ENCODE data around the gene OSMR.
"Not testable (repeated sequence)": the region's sequence is repeated elsewhere in the genome, so short reads cannot be mapped to it uniquely, and the experiment has no call there.

OSMR gene

DNA sequence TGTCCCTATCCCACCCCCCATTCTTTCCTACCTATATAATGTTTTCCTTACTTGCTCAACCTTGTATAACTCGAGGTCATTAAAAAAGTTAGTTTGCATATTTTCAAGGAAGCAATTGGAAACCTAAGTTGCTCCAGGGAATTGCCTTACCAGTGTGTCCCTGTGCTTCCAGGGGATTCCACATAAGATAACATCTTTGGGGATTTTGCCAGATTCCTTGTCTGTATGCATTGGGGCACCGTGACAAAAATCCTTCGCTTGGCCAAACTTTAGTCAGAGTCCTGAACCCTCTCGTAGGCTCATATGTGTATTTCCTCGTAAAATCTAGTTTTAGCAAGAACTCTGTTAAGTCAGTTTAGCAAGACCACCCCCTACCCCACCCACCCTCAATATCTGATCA lies 14.7 kb upstream of the OSMR start:
- DNase-seq: no peak

GRCh38 chr5:38831909-38832308 lies 13.9 kb upstream of the OSMR start:
- no peak for DNase-seq

- no peak for DNase-seq
Observed at GRCh38 chr5:38832810-38833209, 13.0 kb upstream of the OSMR start.

DNA sequence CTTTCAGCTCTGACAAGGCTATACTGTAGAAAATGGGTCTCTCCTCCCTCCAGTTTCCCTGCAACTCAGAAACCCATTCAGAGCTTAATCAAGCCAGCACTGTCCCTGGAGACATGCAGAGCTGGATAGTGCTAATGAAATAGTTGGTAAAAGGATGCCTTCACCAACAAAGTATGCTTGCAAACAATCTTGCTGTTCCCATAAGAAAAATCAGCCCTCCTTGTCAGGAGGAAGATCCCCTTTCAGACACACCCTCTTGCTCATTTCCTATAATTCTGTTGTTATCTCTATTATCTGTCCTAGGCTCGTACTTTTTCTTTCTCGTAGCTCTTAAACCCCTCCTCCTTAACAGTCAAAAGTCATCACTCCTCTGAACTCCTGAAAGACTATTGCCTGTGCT lies 9.9 kb upstream of the OSMR start:
- no peak for DNase-seq

- DNase-seq: no peak
Observed at GRCh38 chr5:38837416-38837815, 8.4 kb upstream of the OSMR start.

GRCh38 chr5:38837932-38838331 lies 7.9 kb upstream of the OSMR start:
- DNase-seq: no peak

- DNase-seq: no peak
Observed at GRCh38 chr5:38843665-38844064, 2.1 kb upstream of the OSMR start.

GRCh38 chr5:38846379-38847011 lies 683 bp downstream of the OSMR start:
- DNase-seq: no peak

DNA sequence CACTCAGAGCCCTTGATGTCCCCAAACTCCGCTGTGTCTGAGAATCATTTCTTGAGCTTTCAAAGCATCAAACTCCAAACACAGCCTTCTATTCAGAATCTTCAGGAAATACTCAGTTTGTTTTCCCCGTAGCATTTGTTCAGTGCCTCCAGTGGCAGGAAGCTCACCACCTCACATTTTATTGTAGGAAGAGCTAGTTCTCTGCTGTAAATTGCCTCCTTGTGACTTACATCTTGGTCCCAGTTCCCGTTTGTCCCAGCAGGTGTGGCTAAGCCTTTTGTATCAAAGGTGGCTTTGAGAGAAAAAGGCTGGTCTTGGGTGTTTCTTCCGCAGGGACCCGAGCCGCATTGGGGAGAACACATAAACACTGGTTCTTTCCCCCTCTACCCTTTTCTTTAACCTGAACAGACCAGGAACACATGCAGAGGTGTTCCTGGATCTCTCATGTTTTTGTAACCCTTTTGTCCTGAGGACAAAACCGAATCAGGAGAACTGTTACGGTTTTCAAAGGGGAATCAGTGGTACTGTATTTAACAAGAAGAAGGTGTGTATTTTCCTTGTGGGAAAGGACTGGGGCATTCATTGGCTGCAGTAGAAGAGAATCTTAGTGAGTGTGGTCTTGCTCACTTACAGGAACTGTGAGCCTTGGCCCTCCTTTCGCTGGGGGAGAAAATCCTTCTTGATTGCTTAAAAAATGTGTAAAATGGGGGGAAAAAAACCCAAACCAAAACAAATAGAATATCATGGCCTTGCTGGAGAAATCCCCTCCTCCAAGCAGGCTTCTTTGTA lies 1.9 kb downstream of the OSMR start:
- DNase-seq: no peak

DNA sequence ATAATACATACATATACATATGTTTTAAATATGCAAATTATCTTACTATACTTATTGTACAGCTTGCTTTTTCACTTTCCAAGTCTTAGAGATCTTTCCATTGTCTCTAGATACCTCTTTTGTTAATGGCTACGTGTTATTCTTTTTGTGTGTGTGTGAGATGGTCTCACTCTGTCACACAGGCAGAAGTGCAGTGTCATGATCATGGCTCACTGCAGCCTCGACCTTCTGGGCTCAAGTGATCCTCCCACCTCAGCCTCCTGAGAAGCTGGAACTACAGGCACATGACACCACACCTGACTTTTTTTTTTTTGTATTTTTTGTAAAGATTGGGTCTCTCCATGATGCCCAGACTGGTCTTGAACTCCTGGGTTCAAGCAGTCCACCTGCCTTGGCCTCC lies 2.8 kb downstream of the OSMR start:
- no peak for DNase-seq

GRCh38 chr5:38851640-38852039 lies 5.8 kb downstream of the OSMR start:
- DNase-seq: not testable (repeated sequence)

DNA sequence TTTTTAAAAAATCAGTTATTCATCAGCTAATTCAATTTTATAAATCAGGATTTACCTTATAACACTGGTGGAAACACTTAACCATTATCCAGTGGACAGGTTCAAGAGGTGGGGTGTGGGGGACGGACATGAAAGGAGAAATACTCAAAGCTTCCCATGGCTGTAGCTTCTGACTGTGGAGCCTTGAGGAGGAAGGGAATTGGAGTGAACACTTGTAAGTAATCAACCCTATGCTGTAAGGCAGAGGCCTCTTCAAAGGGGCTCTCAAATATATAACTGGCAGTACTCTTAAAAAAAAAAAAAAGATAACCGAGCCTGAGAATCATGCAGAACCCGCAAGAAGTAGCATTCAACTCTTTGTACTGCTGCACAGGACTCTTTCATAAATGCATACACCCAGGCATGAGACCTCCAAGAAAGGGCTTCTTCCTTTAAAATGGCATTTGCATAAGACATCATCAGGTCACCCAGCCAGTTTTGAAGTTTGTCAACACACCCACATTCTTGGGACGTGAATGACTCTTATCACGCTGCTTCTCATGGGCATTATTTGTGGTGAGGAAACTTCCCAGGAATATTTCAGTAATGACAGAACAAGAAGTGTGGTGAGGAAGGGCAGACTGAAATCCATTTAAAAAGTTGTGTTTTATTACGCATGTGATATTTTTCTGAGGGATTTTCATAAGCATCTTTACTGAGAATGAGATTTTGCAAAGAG lies 8.1 kb downstream of the OSMR start:
- no peak for DNase-seq

DNA sequence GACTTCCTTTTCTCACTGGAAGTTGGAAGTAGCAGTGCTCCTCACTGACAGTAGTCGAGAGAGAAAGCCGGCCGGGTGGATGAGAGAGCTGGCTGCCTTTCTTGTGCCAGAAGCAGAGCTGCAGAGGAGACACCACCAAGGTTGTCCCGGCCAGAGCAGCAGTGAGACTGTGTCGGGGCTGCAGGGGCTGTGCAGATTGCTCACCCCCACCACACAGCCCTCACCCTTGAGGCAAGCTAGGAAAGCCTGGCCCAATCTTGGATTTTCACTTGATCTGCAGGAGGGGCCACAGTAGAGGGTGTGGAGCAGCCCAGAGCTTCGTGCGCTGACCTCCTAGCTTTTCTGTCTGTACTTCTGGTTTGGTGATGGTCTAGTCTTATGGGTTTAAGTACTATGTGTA lies 9.1 kb downstream of the OSMR start:
- DNase-seq: no peak

GRCh38 chr5:38856660-38857059 lies 10.8 kb downstream of the OSMR start:
- DNase-seq: no peak

DNA sequence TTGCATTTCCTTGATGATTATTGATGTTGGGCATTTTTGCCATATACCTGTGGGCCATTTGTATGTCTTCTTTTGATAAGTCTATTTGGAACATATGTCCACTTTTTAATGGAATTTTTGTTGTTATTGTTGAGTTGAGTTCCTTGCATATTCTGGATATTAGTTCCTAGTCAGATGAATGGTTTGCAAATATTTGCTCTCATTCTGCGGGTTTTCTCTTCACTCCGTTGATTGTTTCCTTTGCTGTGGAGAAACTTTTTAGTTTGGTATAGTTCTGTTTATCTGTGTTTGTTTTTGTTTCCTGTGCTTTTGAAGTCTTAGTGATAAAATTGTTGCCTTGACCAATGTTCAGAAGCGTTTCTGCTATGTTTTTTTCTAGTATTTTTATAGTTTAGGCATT lies 13.0 kb downstream of the OSMR start:
- DNase-seq: no peak

GRCh38 chr5:38861986-38862770 lies 16.4 kb downstream of the OSMR start:
- DNase-seq: not testable (repeated sequence)

- DNase-seq: no peak
Observed at GRCh38 chr5:38866362-38867031, 20.7 kb downstream of the OSMR start.

DNA sequence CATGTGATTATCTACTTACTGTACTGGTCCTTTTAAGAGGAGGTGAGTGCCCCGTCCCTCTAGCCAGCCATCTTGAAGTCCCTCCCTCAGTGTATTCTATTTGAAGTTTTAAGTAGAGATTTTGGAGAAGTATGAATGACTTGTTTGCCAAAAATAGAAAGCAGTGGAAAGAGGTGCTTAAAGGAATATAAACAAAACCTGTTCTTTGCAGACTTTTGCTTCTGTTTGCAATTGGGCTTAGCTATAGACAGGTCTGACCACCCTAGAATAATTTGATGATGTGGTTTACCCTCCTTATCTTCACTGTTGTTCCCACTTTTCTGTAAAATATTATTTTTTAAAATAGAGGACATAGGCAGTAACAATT lies 21.2 kb downstream of the OSMR start:
- DNase-seq: no peak

DNA sequence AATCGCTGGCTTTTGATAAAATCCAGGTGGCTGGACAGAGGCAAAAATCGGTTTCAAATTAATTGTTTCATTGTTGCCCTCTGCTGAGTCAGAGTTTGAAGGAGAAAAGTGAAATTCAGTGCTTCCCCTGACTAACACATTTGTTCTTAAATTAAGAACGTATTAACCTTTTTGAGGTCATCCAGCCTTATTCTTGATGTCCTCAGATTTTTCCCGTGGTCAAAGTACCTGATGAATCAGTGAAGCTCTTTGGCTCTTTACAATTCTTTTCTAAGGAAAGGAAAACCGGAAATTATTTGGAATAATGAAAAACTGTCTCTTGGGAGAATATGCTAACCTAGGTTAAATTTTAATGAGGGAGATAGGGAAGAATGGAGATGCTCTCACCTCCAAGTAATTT lies 21.6 kb downstream of the OSMR start:
- DNase-seq: no peak

DNA sequence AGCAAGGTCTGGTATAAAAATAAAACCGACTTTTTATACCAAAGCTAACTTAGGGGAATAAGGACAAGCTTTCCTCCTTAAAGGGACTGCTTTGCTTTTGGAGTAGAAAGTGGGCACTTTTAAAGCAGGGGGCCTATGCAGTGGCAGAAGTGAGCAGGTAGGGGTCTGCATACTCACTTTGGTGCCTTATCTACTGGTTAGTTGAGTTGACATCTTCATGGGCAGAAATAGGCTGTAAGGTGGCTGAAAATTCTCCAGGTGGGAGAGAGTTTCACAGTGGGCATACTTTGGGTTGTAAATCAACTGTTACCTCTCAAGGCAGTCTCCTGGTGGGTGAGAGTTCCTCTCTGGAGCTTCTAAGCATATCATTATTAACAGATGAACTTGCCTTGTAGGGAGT lies 24.8 kb downstream of the OSMR start:
- DNase-seq: no peak

DNA sequence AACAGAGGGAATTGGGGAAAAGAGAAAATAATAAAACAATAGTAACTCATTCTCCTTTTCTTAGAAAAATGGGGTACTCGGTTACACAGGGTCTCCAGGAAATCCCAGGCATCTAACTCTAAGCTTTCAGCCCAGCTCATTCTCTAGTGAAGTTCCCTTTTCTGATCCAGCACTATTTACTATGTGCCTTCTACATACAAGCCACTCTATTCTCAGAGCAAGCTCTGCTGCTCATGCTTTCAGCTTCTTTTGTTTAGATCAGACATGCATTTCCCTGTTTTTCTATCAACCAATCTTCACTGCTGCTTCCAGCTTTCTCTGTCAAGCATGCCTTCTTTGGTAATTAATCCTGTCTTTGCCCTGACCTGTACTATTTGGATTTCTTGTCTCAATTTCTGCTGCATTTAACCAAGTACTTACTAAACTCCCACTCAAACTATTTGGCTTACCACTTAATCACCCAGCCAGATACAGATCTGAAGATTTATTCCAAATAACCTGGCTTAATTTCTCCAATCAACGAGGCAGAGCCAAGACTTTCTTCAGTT lies 25.3 kb downstream of the OSMR start:
- no peak for DNase-seq

DNA sequence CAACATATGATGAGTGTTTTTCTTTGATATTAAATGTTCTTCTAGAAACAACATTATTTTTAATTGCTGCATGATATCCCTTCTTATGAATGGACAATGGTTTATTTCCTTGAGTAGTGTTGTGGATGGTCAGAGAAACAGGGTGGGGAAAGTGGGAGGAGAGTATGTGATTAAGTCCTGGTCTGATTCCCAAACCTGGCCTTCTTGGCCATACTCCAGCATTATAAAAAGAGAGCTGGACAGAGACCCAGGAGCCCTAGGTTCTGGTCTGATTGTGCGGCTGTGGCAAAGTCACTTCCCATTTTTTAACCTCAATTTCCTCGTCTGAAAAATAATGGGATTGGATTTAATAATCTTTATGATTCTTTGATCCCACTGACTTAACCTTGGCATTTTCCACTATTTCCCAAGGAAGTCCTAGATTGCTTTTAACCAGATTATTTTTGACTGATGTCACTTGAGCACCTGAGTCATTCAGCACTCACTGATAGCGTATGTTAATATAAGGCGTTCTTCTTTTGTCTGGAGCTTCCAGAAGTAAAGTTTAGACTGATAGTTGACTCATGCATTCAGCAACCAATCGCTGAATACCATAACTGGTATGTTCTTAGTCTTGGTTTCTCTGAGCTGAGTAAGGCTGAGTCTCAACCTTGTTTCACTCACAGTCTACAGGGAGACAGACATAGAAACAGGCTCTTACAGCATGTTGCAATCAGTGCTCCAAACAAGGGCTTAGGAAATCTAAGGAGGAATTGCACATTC lies 26.2 kb downstream of the OSMR start:
- DNase-seq: no peak
